WTC11 (cell line): ENCODE data around the gene CRABP2. TPM values are rescaled to one million over a fixed set of nuclear protein-coding genes. Genes with fewer than 3 reads are reported as not detected.

Experiments used
- ATAC-seq: fragments of 200-7000 bp; cut with Tn5 transposase; 2 replicates; pipeline ENCODE4 v1.10.0; 2021; ENCODE audit warnings: mild to moderate bottlenecking, moderate library complexity
- CTCF ChIA-PET: fragments of 300-600 bp; sonication (Branson Sonifier 250); formaldehyde crosslinking; loops from one replicate; lab custom pipeline; 2021; ENCODE audit warnings: antibody characterized with exemption; lab: Charles Lee
- POLR2A ChIA-PET: fragments of 350-600 bp; sonication (Branson Sonifier 250); formaldehyde crosslinking; loops from one replicate; lab custom pipeline; 2021; ENCODE audit warnings: antibody characterized with exemption; lab: Charles Lee
- DNase-seq: peaks from one replicate; pipeline ENCODE4 v3.0.0; 2021; ENCODE audit warnings: low spot score
- H3K27ac Mint-ChIP-seq: 2 replicates; pipeline ENCODE4 v1.8.0; 2021; ENCODE audit warnings: mixed read lengths
- H3K27me3 Mint-ChIP-seq: 2 replicates; pipeline ENCODE4 v1.8.0; 2021; ENCODE audit warnings: low read depth, mild to moderate bottlenecking, moderate library complexity, mixed read lengths
- H3K36me3 Mint-ChIP-seq: 2 replicates; pipeline ENCODE4 v1.8.0; 2021; ENCODE audit warnings: mixed read lengths
- H3K4me1 Mint-ChIP-seq: 2 replicates; pipeline ENCODE4 v1.8.0; 2022; ENCODE audit warnings: mixed read lengths
- H3K4me3 Mint-ChIP-seq: 2 replicates; pipeline ENCODE4 v1.8.0; 2021; ENCODE audit warnings: mild to moderate bottlenecking, moderate library complexity, mixed read lengths
- H3K9me3 Mint-ChIP-seq: 2 replicates; pipeline ENCODE4 v1.8.0; 2021; ENCODE audit warnings: mixed read lengths
- CREM ChIP-seq: sonication (generic); formaldehyde crosslinking; IDR thresholded peaks from 2 replicates; pipeline ENCODE4 v1.8.1; 2022; ENCODE audit warnings: mild to moderate bottlenecking, missing genetic modification reagents, moderate library complexity
- ELF4 ChIP-seq: sonication (generic); formaldehyde crosslinking; IDR thresholded peaks from 2 replicates; pipeline ENCODE4 v1.8.1; 2022; ENCODE audit warnings: low read depth, mild to moderate bottlenecking, moderate library complexity, missing genetic modification reagents
- EMX1 ChIP-seq: fragments of 250-450 bp; sonication (Bioruptor Pico); IDR thresholded peaks from 2 replicates; pipeline ENCODE4 v1.8.0; 2021; ENCODE audit warnings: mild to moderate bottlenecking
- FOXJ3 ChIP-seq: sonication (generic); formaldehyde crosslinking; IDR thresholded peaks from 2 replicates; pipeline ENCODE4 v1.9.0; 2021; ENCODE audit warnings: missing genetic modification reagents, mild to moderate bottlenecking, borderline replicate concordance
- FOXP1 ChIP-seq: sonication (generic); formaldehyde crosslinking; IDR thresholded peaks from 2 replicates; pipeline ENCODE4 v1.8.0; 2022; ENCODE audit warnings: missing genetic modification reagents, mild to moderate bottlenecking, moderate library complexity, borderline replicate concordance
- GTF2I ChIP-seq: fragments of 250-450 bp; sonication (Bioruptor Pico); conservative IDR thresholded peaks from 2 replicates; pipeline ENCODE4 v1.4.0; 2021; ENCODE audit warnings: mild to moderate bottlenecking
- JAZF1 ChIP-seq: fragments of 250-450 bp; sonication (Bioruptor Pico); IDR thresholded peaks from 2 replicates; pipeline ENCODE4 v1.9.0; 2021; ENCODE audit warnings: moderate library complexity, mild to moderate bottlenecking, inconsistent platforms
- KAT7 ChIP-seq: sonication (generic); formaldehyde crosslinking; IDR thresholded peaks from 2 replicates; pipeline ENCODE4 v1.8.1; 2023; ENCODE audit warnings: missing genetic modification reagents, mild to moderate bottlenecking, borderline replicate concordance
- MYBL2 ChIP-seq: sonication (generic); formaldehyde crosslinking; IDR thresholded peaks from 2 replicates; pipeline ENCODE4 v1.8.1; 2023; ENCODE audit warnings: mild to moderate bottlenecking, moderate library complexity, missing genetic modification reagents
- TCF7 ChIP-seq: sonication (generic); formaldehyde crosslinking; IDR thresholded peaks from 2 replicates; pipeline ENCODE4 v1.8.0; 2022; ENCODE audit warnings: mild to moderate bottlenecking, low read depth, missing genetic modification reagents, moderate library complexity
- TEAD1 ChIP-seq: sonication (generic); formaldehyde crosslinking; IDR thresholded peaks from 2 replicates; pipeline ENCODE4 v1.8.0; 2022; ENCODE audit warnings: mild to moderate bottlenecking, missing genetic modification reagents
- TEAD4 ChIP-seq: sonication (generic); formaldehyde crosslinking; IDR thresholded peaks from 2 replicates; pipeline ENCODE4 v1.8.0; 2022; ENCODE audit warnings: mild to moderate bottlenecking, missing genetic modification reagents
- USF1 ChIP-seq: sonication (generic); formaldehyde crosslinking; IDR thresholded peaks from 2 replicates; pipeline ENCODE4 v1.8.0; 2022; ENCODE audit warnings: mild to moderate bottlenecking, missing genetic modification reagents
- ZNF121 ChIP-seq: sonication (generic); formaldehyde crosslinking; IDR thresholded peaks from 2 replicates; pipeline ENCODE4 v1.8.0; 2023; ENCODE audit warnings: missing genetic modification reagents
- ZNF138 ChIP-seq: sonication (generic); formaldehyde crosslinking; conservative IDR thresholded peaks from 2 replicates; pipeline ENCODE4 v1.8.1; 2022; ENCODE audit warnings: mild to moderate bottlenecking, moderate library complexity, missing genetic modification reagents
- ZNF263 ChIP-seq: sonication (generic); formaldehyde crosslinking; IDR thresholded peaks from 2 replicates; pipeline ENCODE4 v1.8.1; 2022; ENCODE audit warnings: low read depth, mild to moderate bottlenecking, moderate library complexity, missing genetic modification reagents
- ZNF416 ChIP-seq: fragments of 250-450 bp; sonication (Bioruptor Pico); IDR thresholded peaks from 2 replicates; pipeline ENCODE4 v1.9.0; 2021; ENCODE audit warnings: mild to moderate bottlenecking, inconsistent platforms
- ZNF425 ChIP-seq: fragments of 250-450 bp; sonication (Bioruptor Pico); conservative IDR thresholded peaks from 2 replicates; pipeline ENCODE4 v1.9.0; 2021; ENCODE audit warnings: mild to moderate bottlenecking
- ZNF532 ChIP-seq: fragments of 250-450 bp; sonication (Bioruptor Pico); IDR thresholded peaks from 2 replicates; pipeline ENCODE4 v1.9.0; 2021; ENCODE audit warnings: mild to moderate bottlenecking, borderline replicate concordance
- total RNA-seq: library from RNA; stranded (reverse); gene quantifications from 3 replicates; pipeline ENCODE4 v1.2.3, GENCODE V29; 2021
- TF ChIP-seq, protein P1 (sequence below): fragments of 250-450 bp; sonication (Bioruptor Pico); IDR thresholded peaks from 2 replicates; pipeline ENCODE4 v1.8.0; 2021; ENCODE audit warnings: mild to moderate bottlenecking
- TF ChIP-seq, protein P2 (sequence below): fragments of 250-450 bp; sonication (Bioruptor Pico); IDR thresholded peaks from 2 replicates; pipeline ENCODE4 v1.9.0; 2021; ENCODE audit warnings: mild to moderate bottlenecking
- TF ChIP-seq, protein P3 (sequence below): sonication (generic); formaldehyde crosslinking; conservative IDR thresholded peaks from 2 replicates; pipeline ENCODE4 v1.8.1; 2022; ENCODE audit warnings: mild to moderate bottlenecking, missing genetic modification reagents

CRABP2 gene
- total RNA-seq, 1 experiment from 2014 or later: 135 TPM

GRCh38 chr1:156742017-156742416 lies 36.6 kb upstream of the CRABP2 start:
- CTCF ChIA-PET: interaction anchor here (1.3 to 1.5 kb wide), 3 partner anchors 25 to 118 kb away, joined by 7 to 23 read pairs (median 8); partner anchors contain the start of gene PRCC
- Mint-ChIP-seq H3K4me3 (peak overlapping the region; percentile 90), H3K36me3 (peaks cover 33% of the 10 kb centered on the region), H3K9me3 (no peaks in the 10 kb centered on the region), H3K27ac (peak overlapping the region; percentile 100), H3K4me1 (peaks cover 32% of the 10 kb centered on the region), H3K27me3 (no peaks in the 10 kb centered on the region; the same call in 1 of the 2 replicates)
- TF ChIP-seq USF1 (no peak), TCF7 (CRISPR knock-in tag) (no peak), FOXJ3 (CRISPR knock-in tag) (no peak), KAT7 (CRISPR knock-in tag) (no peak), EMX1 (CRISPR knock-in tag) (no peak), ZNF425 (CRISPR knock-in tag) (no peak), ZNF138 (CRISPR knock-in tag) (no peak)
- TF ChIP-seq, protein P1, sequence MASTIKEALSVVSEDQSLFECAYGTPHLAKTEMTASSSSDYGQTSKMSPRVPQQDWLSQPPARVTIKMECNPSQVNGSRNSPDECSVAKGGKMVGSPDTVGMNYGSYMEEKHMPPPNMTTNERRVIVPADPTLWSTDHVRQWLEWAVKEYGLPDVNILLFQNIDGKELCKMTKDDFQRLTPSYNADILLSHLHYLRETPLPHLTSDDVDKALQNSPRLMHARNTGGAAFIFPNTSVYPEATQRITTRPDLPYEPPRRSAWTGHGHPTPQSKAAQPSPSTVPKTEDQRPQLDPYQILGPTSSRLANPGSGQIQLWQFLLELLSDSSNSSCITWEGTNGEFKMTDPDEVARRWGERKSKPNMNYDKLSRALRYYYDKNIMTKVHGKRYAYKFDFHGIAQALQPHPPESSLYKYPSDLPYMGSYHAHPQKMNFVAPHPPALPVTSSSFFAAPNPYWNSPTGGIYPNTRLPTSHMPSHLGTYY (CRISPR knock-in tag): no peak
- POLR2A ChIA-PET: interaction anchor here (1.5 to 2.1 kb wide), 2 partner anchors 25 to 49 kb away, joined by 5 to 21 read pairs; partner anchors contain the start of gene PRCC
- ATAC-seq (no peak), DNase-seq (no peak)

GRCh38 chr1:156741481-156741983 lies 36.1 kb upstream of the CRABP2 start:
- H3K27ac Mint-ChIP-seq: peak overlapping the region; percentile 100
- H3K9me3 Mint-ChIP-seq: no peaks in the 10 kb centered on the region
- POLR2A ChIA-PET: interaction anchor here (0.6 to 2.1 kb wide), 16 partner anchors 9 to 77 kb away, joined by 3 to 36 read pairs (median 6); partner anchors contain the start of genes HDGF, ISG20L2, METTL25B and PRCC
- TF ChIP-seq ZNF532 (CRISPR knock-in tag) (no peak), ZNF416 (CRISPR knock-in tag) (no peak), JAZF1 (CRISPR knock-in tag) (no peak), ELF4 (CRISPR knock-in tag) (no peak), ZNF263 (CRISPR knock-in tag) (no peak), TEAD4 (peak; percentile 23; the same call in 1 of the 2 replicates), TEAD1 (CRISPR knock-in tag) (0 out of 2 replicates have a peak, but pooled peaks have one; percentile 17), GTF2I (CRISPR knock-in tag) (no peak), MYBL2 (CRISPR knock-in tag) (0 out of 2 replicates have a peak, but pooled peaks have one; percentile 42), ZNF138 (CRISPR knock-in tag) (no peak), CREM (CRISPR knock-in tag) (no peak), FOXP1 (no peak), ZNF121 (CRISPR knock-in tag) (no peak)
- TF ChIP-seq, protein P2, sequence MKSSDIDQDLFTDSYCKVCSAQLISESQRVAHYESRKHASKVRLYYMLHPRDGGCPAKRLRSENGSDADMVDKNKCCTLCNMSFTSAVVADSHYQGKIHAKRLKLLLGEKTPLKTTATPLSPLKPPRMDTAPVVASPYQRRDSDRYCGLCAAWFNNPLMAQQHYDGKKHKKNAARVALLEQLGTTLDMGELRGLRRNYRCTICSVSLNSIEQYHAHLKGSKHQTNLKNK: no peak
- TF ChIP-seq, protein P3, sequence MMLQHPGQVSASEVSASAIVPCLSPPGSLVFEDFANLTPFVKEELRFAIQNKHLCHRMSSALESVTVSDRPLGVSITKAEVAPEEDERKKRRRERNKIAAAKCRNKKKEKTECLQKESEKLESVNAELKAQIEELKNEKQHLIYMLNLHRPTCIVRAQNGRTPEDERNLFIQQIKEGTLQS (CRISPR knock-in tag): no peak
- H3K27me3 Mint-ChIP-seq: no peaks in the 10 kb centered on the region; the same call in 1 of the 2 replicates
- CTCF ChIA-PET: interaction anchor here (0.6 to 2.2 kb wide), 20 partner anchors 10 to 186 kb away, joined by 3 to 42 read pairs (median 4); partner anchors contain the start of genes CRABP2, HDGF, INSRR and ISG20L2
- H3K4me3 Mint-ChIP-seq: peak overlapping the region; percentile 90
- ATAC-seq (no peak; the same call in 1 of the 2 replicates), DNase-seq (no peak)
- H3K4me1 Mint-ChIP-seq: peaks cover 31% of the 10 kb centered on the region
- peaks cover 33% of the 10 kb centered on the region for H3K36me3 Mint-ChIP-seq
